MM.1S (cell line): ENCODE data around the gene MYL6B.

ENCODE experiments used
- DNase-seq: peaks from one replicate; pipeline ENCODE4 v3.0.0-alpha.2; 2015
- H2AFZ ChIP-seq: fragments of 300-600 bp; sonication (generic); 2 replicates; pipeline ENCODE4 v1.6.0; 2016; ENCODE audit warnings: antibody characterized with exemption, low read length
- H3F3A ChIP-seq: fragments of 300-600 bp; sonication (generic); 2 replicates; pipeline ENCODE4 v1.6.1; 2016; ENCODE audit warnings: mild to moderate bottlenecking, antibody characterized with exemption, low read length, moderate library complexity, mixed read lengths; ENCODE audit not compliant: insufficient read depth
- H3K27ac ChIP-seq: fragments of 300-600 bp; sonication (generic); 2 replicates; pipeline ENCODE4 v1.5.1; 2016; ENCODE audit warnings: mild to moderate bottlenecking, low read length
- H3K27me3 ChIP-seq: fragments of 300-600 bp; sonication (generic); replicated peaks from 2 replicates; pipeline ENCODE4 v1.6.0; 2016; ENCODE audit warnings: low read length; ENCODE audit not compliant: insufficient read depth
- H3K36me3 ChIP-seq: fragments of 300-600 bp; sonication (generic); replicated peaks from 2 replicates; pipeline ENCODE4 v1.6.1; 2016; ENCODE audit warnings: mild to moderate bottlenecking, low read length, mixed read lengths; ENCODE audit not compliant: insufficient read depth
- H3K4me1 ChIP-seq: fragments of 300-600 bp; sonication (generic); 2 replicates; pipeline ENCODE4 v1.6.1; 2016; ENCODE audit warnings: low read length, mixed read lengths
- H3K4me2 ChIP-seq: fragments of 300-600 bp; sonication (generic); 2 replicates; pipeline ENCODE4 v1.6.0; 2016; ENCODE audit warnings: low read depth, low read length
- H3K4me3 ChIP-seq: fragments of 300-600 bp; sonication (generic); 2 replicates; pipeline ENCODE4 v1.5.1; 2016; ENCODE audit warnings: low read length, mixed read lengths
- H3K79me2 ChIP-seq: fragments of 300-600 bp; sonication (generic); 2 replicates; pipeline ENCODE4 v1.6.1; 2016; ENCODE audit warnings: mixed run types, low read length, mixed read lengths
- H3K9ac ChIP-seq: fragments of 300-600 bp; sonication (generic); 2 replicates; pipeline ENCODE4 v1.6.1; 2016; ENCODE audit warnings: low read length, mixed read lengths
- H3K9me2 ChIP-seq: fragments of 300-600 bp; sonication (generic); replicated peaks from 2 replicates; pipeline ENCODE4 v1.6.1; 2016; ENCODE audit warnings: mild to moderate bottlenecking, low read length, mixed read lengths; ENCODE audit not compliant: insufficient read depth
- H3K9me3 ChIP-seq: fragments of 300-600 bp; sonication (generic); replicated peaks from 2 replicates; pipeline ENCODE4 v1.6.1; 2016; ENCODE audit warnings: mild to moderate bottlenecking, low read length, mixed read lengths; ENCODE audit not compliant: insufficient read depth
- H4K20me1 ChIP-seq: fragments of 300-600 bp; sonication (generic); 2 replicates; pipeline ENCODE4 v1.6.1; 2016; ENCODE audit warnings: mild to moderate bottlenecking, low read length, moderate library complexity, mixed read lengths; ENCODE audit not compliant: insufficient read depth
- CTCF ChIP-seq: fragments of 300-600 bp; sonication (generic); IDR thresholded peaks from 2 replicates; pipeline ENCODE4 v1.5.1; 2016; ENCODE audit warnings: antibody characterized with exemption, low read length, mixed read lengths
- EZH2 ChIP-seq: fragments of 300-600 bp; sonication (generic); optimal IDR thresholded peaks from 2 replicates; pipeline ENCODE3; 2017; ENCODE audit warnings: low read depth, mild to moderate bottlenecking, antibody characterized with exemption, low read length, mixed read lengths
- EZH2phosphoT487 ChIP-seq: fragments of 300-600 bp; sonication (generic); IDR thresholded peaks from 2 replicates; pipeline ENCODE4 v1.6.1; 2018; ENCODE audit warnings: antibody characterized with exemption, low read length

The MYL6B gene

GRCh38 chr12:56165369-56165768 is 13.0 kb downstream of the MYL6B start:
- Histone ChIP-seq H3K27me3 (no peaks in the 10 kb centered on the region), H3K9me3 (no peaks in the 10 kb centered on the region), H3K9me2 (no peaks in the 10 kb centered on the region), H4K20me1 (peaks cover 3% of the 10 kb centered on the region; the same call in 1 of the 2 replicates), H3K4me2 (no peak overlapping the region), H3K79me2 (peaks cover 23% of the 10 kb centered on the region), H3K9ac (no peak overlapping the region), H3F3A (peaks cover 32% of the 10 kb centered on the region), H3K27ac (no peak overlapping the region), H3K4me3 (no peak overlapping the region), H2AFZ (no peak overlapping the region), H3K36me3 (peaks cover 7% of the 10 kb centered on the region; the same call in 1 of the 2 replicates), H3K4me1 (peaks cover 6% of the 10 kb centered on the region)
- no peak for DNase-seq
- TF ChIP-seq EZH2 (no peak), CTCF (no peak), EZH2phosphoT487 (no peak)

- no peaks in the 10 kb centered on the region for H3K4me1 ChIP-seq
- no peaks in the 10 kb centered on the region for H3K27me3 ChIP-seq
- no peaks in the 10 kb centered on the region for H3K9me2 ChIP-seq
- no peak for DNase-seq
- no peak overlapping the region for H3K4me2 ChIP-seq
- H2AFZ ChIP-seq: no peak overlapping the region
- no peaks in the 10 kb centered on the region for H3K79me2 ChIP-seq
- no peak overlapping the region for H3K9ac ChIP-seq
- H3K36me3 ChIP-seq: no peaks in the 10 kb centered on the region
- H4K20me1 ChIP-seq: no peaks in the 10 kb centered on the region
- 0 out of 2 replicates have a peak, but pooled peaks cover 4% of the 10 kb centered on the region for H3F3A ChIP-seq
- no peak overlapping the region for H3K27ac ChIP-seq
- no peak for TF ChIP-seq EZH2
- TF ChIP-seq EZH2phosphoT487: no peak
- TF ChIP-seq CTCF: no peak
- H3K9me3 ChIP-seq: no peaks in the 10 kb centered on the region
- no peak overlapping the region for H3K4me3 ChIP-seq
Observed at GRCh38 chr12:56169229-56169759, 16.9 kb downstream of the MYL6B start.

- H3K9me3 ChIP-seq: no peaks in the 10 kb centered on the region
- no peaks in the 10 kb centered on the region for H3K36me3 ChIP-seq
- 0 out of 2 replicates have a peak, but pooled peaks cover 4% of the 10 kb centered on the region for H3F3A ChIP-seq
- no peak for DNase-seq
- no peak overlapping the region for H3K4me2 ChIP-seq
- no peak overlapping the region for H3K9ac ChIP-seq
- H4K20me1 ChIP-seq: no peaks in the 10 kb centered on the region
- TF ChIP-seq EZH2 (no peak), CTCF (no peak), EZH2phosphoT487 (no peak)
- no peak overlapping the region for H3K4me3 ChIP-seq
- H3K4me1 ChIP-seq: no peaks in the 10 kb centered on the region
- no peak overlapping the region for H2AFZ ChIP-seq
- no peaks in the 10 kb centered on the region for H3K79me2 ChIP-seq
- no peaks in the 10 kb centered on the region for H3K9me2 ChIP-seq
- no peaks in the 10 kb centered on the region for H3K27me3 ChIP-seq
- no peak overlapping the region for H3K27ac ChIP-seq
Observed at GRCh38 chr12:56172839-56173238, 20.5 kb downstream of the MYL6B start.
